Measurements from ENCODE around the gene ST13.

DNA sequence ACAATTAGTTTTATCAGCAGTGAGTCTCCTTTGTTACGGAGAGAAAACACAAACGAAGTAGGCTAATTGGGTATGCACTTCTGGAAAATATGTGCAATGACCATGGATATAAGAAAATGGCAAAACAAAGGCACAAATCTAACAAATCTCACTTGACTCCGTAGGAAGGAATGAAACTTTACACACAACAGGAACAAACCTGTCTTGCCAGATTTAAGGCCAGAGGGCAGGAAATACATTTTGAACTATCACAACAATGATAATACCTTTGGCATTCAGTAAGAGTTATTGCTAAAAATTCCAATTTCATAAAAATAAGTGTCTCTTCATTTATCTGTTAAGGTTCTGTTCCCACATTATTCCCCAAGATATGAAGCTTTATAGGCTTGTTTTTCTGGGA lies 73.9 kb downstream of the ST13 start:
- TF ChIP-seq CTCF (optimal IDR thresholded peaks at IDR 0.05 in 1 of 3, IDR thresholded peaks at IDR 0.05 in 1 of 3, conservative IDR thresholded peaks at IDR 0.05 in 1 of 3; ENCODE audit: extremely low read depth in 1 of 3, insufficient read depth in 2 of 3, low read length in 3 of 3) = no peak
- no peak for TF ChIP-seq EZH2 (IDR thresholded peaks at IDR 0.05; ENCODE audit: low read length)
